Gastrocnemius medialis (tissue), 4 donors: ENCODE data around the gene BMP7.

Experiments used
- POLR2A ChIP-seq, 2 donors: fragments of 450-650 bp; IDR thresholded peaks; one replicate each; pipeline ENCODE4 v1.6.1; 2017; ENCODE audit warnings: antibody characterized with exemption in 2 of 2, mild to moderate bottlenecking in 2 of 2, moderate library complexity in 2 of 2
- TF ChIP-seq, protein P1 (sequence below), 5 experiments: fragments of 450-650 bp in 3 of 5; fragments of 200-600 bp in 2 of 5; sonication (generic) in 2 of 5; IDR thresholded peaks in 4 of 5; conservative IDR thresholded peaks in 1 of 5; 1 replicate in 4 of 5; 2 replicates in 1 of 5; pipeline ENCODE4 v1.5.1; 2016 to 2019; ENCODE audit warnings: antibody characterized with exemption in 5 of 5, mild to moderate bottlenecking in 3 of 5, moderate library complexity in 3 of 5

DNA sequence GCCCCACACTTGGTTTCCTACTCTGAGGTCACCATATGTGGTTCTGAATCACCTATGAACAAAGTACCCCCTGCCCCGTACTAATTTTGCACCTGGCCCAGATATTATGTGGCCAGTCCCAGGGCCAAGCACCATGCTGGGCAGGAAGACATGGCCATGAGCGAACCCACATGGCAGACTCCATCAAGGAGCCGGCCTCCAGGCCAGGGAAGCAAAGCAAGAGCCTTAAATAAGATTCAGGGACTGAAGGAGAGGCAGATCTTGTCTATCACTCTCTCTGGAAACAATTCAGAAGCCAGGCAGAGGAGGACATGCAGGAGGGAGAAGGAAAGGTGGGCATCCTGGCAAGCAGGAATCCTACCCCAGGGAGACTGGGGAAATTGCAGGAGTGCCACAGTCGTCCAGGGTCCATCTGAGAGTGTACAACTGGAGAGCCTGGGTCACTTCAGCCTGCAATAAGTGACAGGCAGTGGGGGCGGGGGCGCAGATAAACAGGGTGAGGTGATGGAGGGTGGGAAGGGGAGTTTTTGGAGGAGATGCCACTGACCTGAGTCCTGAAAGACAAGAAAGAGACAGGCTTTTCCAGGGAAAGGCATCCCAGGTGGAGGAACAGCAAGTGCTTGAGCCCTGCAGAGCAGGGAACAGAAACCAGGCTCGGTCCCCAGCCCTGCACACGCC, 2.1 kb upstream of the BMP7 start:
- TF ChIP-seq, protein P1, sequence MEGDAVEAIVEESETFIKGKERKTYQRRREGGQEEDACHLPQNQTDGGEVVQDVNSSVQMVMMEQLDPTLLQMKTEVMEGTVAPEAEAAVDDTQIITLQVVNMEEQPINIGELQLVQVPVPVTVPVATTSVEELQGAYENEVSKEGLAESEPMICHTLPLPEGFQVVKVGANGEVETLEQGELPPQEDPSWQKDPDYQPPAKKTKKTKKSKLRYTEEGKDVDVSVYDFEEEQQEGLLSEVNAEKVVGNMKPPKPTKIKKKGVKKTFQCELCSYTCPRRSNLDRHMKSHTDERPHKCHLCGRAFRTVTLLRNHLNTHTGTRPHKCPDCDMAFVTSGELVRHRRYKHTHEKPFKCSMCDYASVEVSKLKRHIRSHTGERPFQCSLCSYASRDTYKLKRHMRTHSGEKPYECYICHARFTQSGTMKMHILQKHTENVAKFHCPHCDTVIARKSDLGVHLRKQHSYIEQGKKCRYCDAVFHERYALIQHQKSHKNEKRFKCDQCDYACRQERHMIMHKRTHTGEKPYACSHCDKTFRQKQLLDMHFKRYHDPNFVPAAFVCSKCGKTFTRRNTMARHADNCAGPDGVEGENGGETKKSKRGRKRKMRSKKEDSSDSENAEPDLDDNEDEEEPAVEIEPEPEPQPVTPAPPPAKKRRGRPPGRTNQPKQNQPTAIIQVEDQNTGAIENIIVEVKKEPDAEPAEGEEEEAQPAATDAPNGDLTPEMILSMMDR (IDR thresholded peaks at IDR 0.05 in 4 of 5, conservative IDR thresholded peaks at IDR 0.05 in 1 of 5), result no peak
- no peak for TF ChIP-seq POLR2A (IDR thresholded peaks at IDR 0.05)
